ENCODE measurements around the gene GRAP2.

GRCh38 chr22:39898997-39899396 is 1.9 kb upstream of the GRAP2 start:
- TF ChIP-seq CTCF (IDR thresholded peaks at IDR 0.05; ENCODE audit: low read length): no peak
- TF ChIP-seq EZH2 (optimal IDR thresholded peaks at IDR 0.05; ENCODE audit: low read depth, low read length): no peak
- no peak for TF ChIP-seq EZH2phosphoT487 (IDR thresholded peaks at IDR 0.05; ENCODE audit: low read length)
